Measurements from ENCODE around the gene RNF130.
"Not testable (repeated sequence)": the region's sequence is repeated elsewhere in the genome, so short reads cannot be mapped to it uniquely, and the experiment has no call there.

The RNF130 gene

GRCh38 chr5:180053061-180053602 is 18.4 kb downstream of the RNF130 start:
- no peak for DNase-seq

DNA sequence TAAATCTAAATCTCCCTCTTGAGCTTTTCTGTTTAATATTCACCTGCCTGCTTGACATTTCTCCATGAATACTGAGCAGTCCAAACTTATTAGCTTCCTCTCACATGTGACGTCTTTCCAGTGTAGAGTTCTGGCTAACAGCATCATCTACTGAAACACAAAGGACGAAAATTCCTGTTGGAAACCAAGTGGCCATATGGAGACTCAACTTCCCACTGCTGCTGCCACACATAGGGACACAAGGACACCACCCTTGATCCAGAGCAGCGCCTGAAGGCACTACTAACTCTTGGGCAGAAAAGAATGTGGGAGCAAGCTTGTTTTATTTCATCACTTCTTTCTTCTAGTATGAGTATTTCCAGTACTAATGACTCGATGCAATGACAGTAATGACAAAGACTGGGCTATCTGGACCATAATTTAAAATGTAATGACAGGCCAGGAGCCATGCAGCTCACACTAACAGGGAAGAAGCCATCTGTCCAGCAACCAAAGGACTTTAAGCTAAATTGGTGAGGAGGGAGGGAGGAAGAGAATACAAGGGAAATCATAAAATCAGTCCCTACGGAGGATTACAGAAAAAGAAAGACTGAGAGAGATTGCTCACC is 19.2 kb downstream of the RNF130 start:
- no peak for DNase-seq

GRCh38 chr5:180050121-180050940 is 21.2 kb downstream of the RNF130 start:
- no peak for DNase-seq

GRCh38 chr5:180049185-180049548 is 22.4 kb downstream of the RNF130 start:
- no peak for DNase-seq

DNA sequence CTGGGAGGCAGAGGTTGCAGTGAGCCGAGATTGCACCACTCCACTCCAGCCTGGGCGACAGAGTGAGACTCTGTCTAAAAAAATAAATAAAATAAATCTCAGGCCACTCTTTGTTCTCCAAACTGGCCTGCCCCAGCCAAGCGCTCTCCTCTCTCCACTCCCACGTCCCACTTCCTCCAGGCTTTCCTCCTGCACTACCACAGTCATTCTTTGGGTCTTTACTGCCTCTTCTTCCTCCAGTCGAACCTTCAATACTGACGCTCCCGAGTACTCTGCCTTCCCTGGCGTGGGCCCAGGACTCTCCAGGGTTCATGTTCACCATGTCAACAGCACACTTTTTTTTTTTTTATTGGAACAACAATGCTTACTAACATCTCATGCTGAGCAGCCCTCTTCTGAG is 23.9 kb downstream of the RNF130 start:
- DNase-seq: no peak

- no peak for DNase-seq
These were observed 24.9 kb downstream of the RNF130 start for GRCh38 chr5:180046656-180047055.

GRCh38 chr5:180045889-180046499 is 25.6 kb downstream of the RNF130 start:
- DNase-seq: no peak

GRCh38 chr5:180043377-180043776 is 28.2 kb downstream of the RNF130 start:
- DNase-seq: no peak

DNA sequence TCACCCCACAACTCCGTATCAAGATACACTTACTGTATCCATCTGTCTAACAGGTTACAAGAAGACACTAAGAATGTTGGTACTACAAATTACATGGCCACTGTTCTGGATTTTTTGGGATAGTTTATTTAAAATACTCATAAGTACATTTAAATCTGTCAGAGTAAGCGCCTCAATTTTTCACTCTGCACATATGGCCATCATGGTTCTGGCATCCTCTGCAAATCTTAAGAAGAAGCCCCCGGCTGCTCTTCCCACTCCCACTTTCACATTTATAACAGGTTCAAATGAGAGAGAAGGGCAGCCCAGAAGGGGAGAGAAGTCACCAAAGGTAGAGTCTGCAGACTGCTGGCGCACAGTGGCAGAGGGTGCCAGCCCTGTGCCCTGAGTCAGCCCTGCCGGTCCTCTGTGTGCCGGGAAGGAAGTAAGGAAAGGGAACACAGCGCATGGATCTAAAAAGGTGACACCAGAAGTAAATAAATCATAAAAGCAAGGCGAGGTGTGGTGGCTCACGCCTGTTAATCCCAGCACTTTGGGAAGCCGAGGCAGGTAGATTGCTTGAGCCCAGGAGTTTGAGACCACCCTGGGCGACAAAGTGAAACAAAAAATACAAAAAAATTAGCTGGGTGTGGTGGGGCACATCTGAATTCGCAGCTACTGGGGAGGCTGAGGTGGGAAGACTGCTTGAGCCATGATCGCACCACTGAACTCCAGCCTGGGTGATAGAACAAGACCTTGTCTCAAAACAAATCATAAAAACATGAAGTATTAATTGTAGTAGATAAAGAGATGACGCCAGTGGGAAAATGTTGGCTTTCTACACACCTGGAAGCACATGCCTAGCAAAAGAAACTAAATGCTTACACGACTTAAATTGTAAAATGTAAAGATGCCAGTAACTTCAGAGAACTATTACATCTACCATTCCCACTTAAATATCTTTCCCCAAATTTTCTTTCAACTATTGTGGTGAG is 30.0 kb downstream of the RNF130 start:
- DNase-seq: no peak

GRCh38 chr5:180040287-180041214 is 31.0 kb downstream of the RNF130 start:
- DNase-seq: no peak

DNA sequence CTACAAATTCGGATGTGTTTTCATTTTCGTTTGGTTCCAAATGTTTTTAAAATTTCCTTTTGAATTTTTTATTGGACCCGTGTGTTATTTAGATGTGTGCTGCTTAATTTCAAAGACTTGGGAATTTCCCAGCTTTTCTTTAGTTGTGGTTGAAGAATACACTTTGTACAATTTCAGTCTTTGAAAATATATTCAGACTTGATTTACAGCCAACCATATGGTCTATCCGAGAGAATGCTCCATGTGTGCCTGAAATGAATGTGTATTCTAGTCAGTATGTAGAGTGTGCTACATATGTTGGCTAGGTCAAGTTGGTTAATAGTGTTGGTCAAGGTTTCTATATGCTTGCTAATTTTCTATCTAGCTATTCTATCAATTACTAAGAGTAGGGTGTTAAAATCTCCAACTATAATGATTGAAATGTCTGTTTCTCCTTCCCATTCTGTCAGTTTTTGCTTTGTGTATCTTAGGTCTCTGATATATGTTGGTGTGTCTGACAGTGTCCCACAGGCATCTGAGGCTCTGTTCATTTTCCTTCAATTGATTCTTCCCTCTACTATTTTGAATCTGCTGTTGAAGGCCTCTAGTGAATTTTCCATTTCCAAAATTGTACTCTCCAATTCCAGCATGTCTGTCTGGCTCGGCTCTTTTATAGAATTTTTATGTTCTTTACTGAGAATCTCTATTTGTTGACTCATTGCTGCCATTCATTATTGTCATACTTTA is 36.2 kb downstream of the RNF130 start:
- no peak for DNase-seq

DNA sequence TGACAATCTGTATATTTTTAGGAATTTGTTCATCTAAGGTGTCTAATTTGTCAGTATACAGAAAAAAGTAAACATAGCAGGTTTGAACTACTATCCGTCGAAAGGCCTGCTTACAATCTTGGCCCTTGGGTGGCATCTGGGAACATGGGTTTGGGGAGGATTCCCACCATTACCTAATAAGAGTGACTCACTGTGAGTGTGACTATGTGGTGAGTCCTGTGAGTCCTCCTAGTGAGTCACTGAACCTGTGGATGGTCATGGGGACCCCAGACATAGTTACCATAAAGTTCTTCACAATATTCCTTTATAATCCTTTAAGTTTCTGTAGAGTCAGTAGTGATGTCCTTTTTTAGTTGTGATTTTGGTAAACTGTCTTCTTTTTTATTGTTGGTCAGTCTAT is 37.0 kb downstream of the RNF130 start:
- no peak for DNase-seq

- DNase-seq: no peak
These were observed 44.0 kb downstream of the RNF130 start for GRCh38 chr5:180027459-180028089.

- no peak for DNase-seq
These were observed 44.7 kb downstream of the RNF130 start for GRCh38 chr5:180026734-180027458.

- no peak for DNase-seq
These were observed 45.2 kb downstream of the RNF130 start for GRCh38 chr5:180026320-180026719.

GRCh38 chr5:180021900-180022299 is 49.7 kb downstream of the RNF130 start:
- DNase-seq: no peak

DNA sequence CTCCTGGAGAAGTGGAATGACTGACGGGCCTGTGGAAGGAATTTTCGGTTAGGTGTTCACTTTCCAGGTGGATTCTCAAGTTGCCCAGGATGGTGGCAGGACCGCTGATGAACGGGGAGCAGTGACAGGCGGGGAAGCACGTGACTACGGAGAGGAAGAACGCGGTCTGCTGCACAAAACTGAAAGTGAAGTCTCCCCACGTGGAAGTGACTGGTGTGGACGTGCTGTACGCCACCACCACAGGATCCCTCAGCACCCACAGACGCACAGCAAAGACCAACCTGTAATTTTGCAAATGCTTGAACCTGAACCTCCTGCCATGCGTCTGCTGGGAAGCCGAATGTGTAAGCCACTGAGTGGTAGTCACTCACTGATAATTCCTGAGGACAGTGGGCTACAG is 51.4 kb downstream of the RNF130 start:
- peak; percentile 2 for DNase-seq

- DNase-seq: no peak
These were observed 53.1 kb downstream of the RNF130 start for GRCh38 chr5:180018347-180019060.

- not testable (repeated sequence) for DNase-seq
These were observed 56.0 kb downstream of the RNF130 start for GRCh38 chr5:180015523-180015922.

All from CD4-positive, alpha-beta T cell treated with Interleukin-17A for 1 hour (primary cell).